ENCODE measurements around the gene SLC7A7. TPM values are rescaled to one million over a fixed set of nuclear protein-coding genes. Genes with fewer than 3 reads are reported as not detected.
A peak's percentile ranks its signal among the peaks of the same experiment; 100 is the strongest.
"Not testable (repeated sequence)": the region's sequence is repeated elsewhere in the genome, so short reads cannot be mapped to it uniquely, and the experiment has no call there.

SLC7A7 gene
- polyA plus RNA-seq (2014; cell fraction: cytosol; rRNA removed) = 0.48 and 2.2 TPM in 2 replicates
- polyA plus RNA-seq (2014; cell fraction: nucleus; rRNA removed) = 0.37 and 1.5 TPM in 2 replicates

DNA sequence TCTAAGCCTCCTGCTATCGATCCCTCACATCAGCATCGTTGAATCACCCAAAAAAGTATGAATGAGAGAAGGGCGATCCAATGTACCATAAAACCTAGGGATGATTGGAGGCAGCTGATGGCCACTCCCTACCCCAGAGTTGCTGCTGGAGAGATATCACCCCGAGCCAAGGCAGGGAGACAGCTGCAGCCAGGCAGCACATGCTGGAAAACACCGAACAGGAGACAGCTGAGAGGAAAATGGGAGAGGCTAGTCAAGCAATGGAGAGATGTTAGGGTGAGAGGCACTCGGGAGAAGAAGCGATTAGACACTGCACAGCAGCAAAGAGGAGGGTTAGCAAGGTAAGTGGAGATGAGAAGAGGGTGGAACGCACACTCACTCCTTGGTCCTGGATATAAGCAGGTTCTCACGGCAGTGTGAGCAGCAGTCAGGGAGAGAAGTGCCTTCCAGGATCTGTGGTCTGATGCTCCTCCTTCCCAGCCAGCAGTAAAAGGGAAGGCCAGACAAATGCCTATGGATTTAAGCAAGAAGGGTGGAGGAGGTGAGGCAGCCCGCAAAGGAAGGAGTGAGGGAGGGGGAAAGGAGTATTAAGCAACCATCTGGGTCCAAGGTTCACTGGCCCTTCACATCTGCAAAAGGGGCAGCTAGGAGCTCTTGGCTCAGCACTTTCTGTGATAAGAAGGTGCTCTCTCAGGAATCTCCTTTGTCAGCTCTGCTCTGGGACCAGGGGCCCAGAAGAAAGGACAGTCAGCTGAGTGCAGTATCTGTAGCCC, at the start of gene SLC7A7:
Gene SLC7A7, minus strand, starts transcription at position 495 of the 773 bp plus-strand sequence. CDS start 2,037 bp downstream, outside the sequence.
- no peak for DNase-seq (ENCODE audit: low spot score)

DNA sequence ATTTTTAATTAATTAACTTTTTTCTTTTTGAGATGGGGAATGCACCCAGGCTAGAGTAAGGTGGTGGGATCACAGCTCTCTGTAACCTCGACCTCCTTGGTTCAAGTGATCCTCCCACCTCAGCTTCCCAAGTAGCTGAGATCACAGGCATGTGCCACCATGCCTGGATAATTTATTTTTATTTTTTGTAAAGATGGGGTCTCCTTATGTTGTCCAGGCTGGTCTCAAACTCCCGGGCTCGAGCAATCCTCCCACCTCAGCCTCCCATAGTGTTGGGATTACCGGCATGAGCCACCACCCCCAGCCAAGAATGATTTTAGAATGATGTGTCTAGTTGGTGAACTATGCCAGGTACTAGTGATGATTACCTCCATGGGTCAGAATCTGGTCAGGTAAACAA, 49.7 kb upstream of the SLC7A7 start:
- no peak for DNase-seq (ENCODE audit: low spot score)

DNA sequence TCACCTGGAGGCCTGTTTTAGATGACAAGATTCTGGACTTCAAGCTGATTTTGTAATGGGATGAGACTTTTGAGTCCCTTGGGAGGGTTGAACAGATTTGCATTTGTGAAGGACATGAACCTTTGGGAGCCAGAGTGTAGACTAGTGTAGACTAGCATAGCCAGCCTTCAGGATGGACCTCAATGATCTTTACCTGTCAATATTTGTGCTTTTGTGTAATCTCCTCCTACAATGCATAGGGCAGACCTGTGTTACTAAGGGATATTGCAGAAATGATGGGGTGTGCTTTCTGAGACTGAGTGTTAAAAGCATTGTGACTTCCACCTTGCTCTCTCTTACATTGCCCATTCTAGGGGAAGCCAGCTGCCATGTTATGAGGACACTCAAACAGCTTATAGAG, 46.4 kb upstream of the SLC7A7 start:
- no peak for DNase-seq (ENCODE audit: low spot score)

DNA sequence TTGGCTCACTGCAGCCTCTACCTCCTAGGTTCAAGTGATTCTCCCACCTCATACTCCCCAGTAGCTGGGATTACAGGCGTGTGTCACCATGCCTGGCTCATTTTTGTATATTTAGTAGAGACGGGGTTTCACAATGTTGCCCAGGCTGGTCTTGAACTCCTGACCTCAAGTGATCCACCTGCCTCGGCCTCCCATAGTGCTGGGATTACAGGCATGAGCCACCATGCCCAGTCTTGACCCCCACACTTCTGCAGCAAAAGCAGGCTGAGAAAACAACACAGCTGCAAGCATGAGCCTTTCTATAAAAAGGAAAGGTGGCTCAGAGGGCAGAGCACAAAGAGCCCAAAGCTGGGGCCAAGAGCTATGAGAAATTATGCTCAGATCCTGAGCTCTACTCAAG, 45.1 kb upstream of the SLC7A7 start:
- not testable (repeated sequence) for DNase-seq (ENCODE audit: low spot score)

DNA sequence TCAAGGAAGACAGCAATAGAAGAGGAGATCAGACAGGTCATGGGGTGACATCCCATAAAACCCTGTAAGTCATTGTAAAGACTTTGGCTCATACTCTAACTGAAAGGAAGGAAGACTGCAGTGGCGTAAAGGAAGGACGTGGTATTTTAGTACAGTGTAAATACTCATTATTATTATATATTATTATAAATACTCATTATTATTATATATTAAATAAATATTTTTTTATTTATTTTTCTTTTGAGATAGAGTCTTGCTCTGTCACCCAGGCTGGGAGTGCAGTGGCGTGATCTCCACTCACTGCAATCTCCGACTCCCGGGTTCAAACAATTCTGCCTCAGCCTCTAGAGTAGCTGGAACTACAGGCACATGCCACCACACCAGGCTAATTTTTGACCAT, 41.2 kb upstream of the SLC7A7 start:
- DNase-seq (ENCODE audit: low spot score) = no peak

DNA sequence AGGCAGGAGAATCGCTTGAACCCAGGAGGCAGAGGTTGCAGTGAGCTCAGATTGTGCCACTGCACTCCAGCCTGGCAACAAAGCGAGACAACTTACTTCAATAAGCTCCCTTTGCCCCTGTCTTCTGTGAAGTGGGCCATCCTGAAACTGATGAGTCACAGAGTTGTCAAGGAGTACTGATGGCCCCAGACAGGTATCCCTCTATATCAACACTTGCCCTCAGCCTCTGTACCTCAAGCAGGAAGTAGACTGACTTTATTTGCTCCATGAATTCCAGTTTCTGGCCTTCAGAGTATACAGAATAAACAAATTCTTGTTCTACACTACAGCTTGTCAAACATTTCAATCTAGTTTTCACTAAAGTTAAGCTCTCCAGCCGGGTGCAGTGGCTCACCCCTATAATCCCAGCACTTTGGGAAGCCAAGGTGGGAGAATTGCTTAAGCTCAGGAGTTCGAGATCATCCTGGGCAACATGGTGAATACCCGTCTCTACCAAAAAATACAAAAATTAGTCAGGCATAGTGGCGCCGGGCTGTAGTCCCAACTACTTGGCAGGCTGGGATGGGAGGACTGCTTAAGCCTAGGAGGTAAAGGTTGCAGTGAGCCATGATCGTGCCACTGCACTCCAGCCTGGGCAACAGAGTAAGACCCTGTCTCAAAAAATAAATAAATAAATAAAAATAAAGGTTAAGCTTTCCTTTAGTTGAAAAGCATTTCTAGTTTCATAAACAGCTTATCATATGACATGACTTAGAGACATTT, 39.9 kb upstream of the SLC7A7 start:
- DNase-seq (ENCODE audit: low spot score) = no peak

DNA sequence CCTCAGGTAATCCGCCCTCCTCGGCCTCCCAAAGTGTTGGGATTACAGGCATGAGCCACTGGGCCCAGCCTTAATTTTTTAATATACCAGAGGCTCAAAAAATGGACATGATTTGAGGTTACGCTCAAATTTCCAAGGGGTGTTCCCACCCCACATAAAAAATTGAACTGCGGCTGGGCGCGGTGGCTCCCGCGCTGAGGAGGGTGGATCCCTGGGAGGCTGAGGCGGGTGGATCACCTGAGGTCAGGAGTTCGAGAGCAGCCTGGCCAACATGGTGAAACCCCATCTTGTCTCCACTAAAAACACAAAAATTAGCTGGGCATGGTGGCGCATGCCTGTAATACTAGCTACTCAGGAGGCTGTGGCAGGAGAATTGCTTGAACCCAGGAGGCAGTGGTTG, 39.1 kb upstream of the SLC7A7 start:
- not testable (repeated sequence) for DNase-seq (ENCODE audit: low spot score)

DNA sequence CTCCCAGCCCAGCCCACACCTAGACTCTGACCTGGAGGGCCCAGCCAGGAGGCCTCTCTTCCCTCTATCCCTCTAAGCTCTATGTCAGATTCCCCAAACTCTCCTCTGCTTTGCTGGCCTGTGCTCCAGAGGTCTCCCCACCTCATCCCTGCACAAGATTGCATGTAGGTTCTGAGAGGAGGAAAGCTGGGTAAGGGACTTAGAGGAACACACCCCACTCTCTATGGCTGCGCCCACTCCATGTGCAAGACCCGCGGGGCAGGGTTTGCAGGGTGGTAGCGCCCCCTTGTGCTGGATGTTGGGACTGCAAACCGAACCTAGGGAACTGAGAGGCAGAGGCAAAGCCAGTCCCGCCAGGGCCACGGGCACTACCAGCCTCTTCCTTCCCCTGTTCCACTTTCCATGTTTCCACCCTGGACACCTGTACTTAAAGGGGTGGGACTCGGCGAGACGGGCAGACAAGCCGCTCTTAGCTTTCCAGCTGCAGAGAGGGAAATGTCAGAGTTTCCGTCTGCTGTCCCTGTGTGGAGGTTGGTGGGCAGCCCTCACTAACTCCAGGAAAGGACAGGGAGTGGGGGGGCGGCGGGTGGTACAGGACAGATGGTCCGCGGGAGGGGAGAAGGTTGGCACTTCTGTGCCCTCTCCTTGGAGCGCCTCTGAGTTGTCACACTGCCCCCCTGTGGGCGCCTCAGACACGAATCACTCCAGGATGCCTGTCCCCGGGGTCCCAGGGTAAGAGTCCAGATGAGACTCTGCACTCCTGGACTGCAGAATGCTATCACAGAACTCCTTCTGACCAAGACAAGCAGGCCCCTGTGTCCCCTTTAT, 37.9 kb upstream of the SLC7A7 start:
- peak; percentile 70 for DNase-seq (ENCODE audit: low spot score)

DNA sequence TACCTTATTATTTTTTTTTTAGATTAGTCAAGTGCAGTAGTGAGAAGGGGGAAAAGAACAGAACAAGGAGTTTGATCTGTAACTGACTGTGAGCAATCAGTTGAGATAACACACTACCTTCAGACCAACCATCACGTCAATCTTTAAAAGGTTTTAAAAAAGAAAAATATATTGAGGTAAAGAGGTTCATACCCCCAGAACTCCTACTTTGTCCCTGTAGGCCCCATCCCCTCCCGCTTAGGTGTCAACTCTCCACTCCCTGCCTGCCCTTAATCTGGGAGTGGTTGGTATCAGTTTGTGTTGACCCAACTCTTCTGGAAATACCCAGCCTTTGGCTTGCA, 37.3 kb upstream of the SLC7A7 start:
- no peak for DNase-seq (ENCODE audit: low spot score)

DNA sequence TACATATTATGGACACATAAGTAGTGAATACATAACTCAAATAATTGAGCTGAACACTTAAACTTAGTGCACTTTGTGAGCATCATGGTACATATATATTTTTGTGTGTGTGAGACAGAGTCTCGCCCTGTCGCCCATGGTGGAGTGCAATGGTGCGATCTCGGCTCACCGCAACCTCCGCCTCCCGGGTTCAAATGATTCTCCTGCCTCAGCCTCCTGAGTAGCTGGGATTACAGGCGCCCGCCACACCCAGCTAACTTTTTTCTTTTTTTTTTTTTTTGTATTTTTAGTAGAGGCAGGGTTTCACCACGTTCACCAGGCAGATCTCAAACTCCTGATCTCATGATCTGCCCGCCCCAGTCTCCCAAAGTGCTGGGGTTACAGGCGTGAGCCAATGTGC, 36.9 kb upstream of the SLC7A7 start:
- DNase-seq (ENCODE audit: low spot score) = not testable (repeated sequence)

DNA sequence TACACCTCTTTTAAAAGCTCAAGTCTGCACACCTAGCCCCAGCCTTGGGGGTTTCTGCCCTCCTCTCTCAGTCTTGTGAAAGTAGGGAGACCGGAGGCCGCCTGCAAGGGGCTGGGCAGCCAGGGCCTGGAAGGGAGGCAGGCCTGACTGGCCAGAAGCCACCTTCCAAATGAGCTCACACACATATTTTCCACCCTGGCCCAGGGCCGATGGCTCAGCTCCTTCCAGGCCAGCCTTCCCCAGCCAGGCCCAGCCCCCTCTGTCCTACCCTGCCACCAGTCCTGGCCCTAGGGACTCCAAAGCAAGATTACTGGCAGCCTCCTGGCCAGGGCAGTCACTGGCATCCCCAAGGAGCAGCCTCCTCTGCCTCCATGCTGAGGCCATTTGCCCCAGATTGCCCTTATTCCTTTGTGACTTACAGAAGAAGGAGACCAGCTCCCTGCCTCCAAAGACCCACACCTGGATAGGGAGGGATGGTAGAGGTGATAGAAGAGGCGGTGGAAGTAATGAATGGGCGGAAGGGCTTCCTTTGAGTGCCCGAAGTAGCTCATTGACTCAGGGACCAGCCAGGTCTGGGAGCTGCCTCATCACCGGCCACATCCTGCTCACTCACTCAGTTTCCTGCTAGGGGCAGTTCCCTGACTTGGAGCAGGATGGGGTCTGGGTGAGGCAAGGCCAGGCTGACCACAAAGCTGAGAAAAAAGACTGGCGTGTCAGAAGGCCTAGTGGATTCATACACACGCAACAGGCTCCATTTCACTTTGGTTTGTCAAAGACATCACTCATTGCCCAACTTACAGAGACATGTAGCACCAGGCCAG, 35.9 kb upstream of the SLC7A7 start:
- no peak for DNase-seq (ENCODE audit: low spot score)

DNA sequence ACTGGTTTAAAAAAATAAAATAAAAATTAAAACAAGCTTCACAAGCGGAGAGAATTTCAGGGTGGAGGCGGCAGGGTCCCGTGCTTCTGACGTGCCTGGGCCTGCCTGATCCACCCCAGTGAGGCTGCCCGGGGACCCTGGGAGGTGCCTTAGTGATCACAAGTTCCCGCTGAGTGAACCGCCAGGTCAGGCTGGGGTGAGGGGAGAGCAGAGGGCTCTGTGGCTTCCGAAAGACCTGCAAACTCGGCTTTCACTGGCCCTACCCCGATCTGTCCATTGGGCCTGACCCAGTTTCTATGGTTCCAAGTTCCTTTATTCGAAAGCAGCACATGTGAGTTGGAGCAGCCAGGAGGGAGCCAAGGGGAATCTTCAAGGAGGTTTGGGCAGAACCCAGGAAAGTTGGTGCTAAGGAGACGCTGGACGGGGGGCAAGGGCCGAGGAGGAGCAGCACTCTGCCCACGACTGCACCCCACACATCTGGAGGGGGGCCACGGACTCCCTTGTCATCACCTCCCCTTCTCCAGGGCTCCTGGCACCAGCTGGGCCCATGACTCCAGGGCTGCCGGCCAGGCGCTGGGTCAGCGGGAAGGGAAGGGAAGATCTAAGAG, 34.1 kb upstream of the SLC7A7 start:
- no peak for DNase-seq (ENCODE audit: low spot score)

DNA sequence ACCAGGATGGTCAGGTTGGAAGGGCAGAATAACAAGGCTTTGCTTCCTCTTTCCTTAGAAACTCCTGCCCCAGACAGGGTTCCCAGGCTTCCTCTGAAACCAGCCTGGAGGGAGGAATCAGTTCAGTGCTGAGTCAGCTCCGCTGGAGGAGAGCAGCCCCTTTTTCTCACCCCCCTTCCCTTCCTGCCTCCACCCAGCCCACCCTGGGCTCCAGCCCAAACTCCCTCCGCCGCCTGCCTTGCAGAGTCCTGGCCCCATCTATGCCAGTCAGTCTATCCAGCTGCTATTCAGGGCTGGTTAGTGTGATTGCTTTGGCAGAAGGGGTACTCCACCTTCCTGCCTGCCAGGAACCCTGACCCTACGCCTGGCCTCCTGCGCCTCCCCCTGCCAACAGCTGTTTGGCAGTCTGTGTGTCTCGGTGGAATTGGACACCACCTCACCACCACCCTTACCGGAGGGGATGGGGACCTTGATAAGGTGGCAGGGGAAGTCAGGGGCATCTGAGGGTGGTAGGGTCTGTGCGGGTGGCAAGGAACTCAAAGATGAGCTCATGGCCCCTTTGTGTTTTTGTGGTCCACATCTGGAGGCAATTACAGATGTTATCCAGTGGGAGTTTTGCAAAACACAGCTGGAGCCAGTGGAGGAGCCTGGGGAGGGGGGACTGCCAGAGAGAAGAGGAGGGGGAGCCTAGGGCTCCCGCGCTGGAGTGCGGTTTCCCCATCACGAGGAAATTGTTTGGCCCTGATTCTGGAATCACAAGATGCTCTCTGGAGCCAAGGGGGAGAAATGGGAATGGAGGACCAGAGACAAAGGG, 33.3 kb upstream of the SLC7A7 start:
- no peak for DNase-seq (ENCODE audit: low spot score)

DNA sequence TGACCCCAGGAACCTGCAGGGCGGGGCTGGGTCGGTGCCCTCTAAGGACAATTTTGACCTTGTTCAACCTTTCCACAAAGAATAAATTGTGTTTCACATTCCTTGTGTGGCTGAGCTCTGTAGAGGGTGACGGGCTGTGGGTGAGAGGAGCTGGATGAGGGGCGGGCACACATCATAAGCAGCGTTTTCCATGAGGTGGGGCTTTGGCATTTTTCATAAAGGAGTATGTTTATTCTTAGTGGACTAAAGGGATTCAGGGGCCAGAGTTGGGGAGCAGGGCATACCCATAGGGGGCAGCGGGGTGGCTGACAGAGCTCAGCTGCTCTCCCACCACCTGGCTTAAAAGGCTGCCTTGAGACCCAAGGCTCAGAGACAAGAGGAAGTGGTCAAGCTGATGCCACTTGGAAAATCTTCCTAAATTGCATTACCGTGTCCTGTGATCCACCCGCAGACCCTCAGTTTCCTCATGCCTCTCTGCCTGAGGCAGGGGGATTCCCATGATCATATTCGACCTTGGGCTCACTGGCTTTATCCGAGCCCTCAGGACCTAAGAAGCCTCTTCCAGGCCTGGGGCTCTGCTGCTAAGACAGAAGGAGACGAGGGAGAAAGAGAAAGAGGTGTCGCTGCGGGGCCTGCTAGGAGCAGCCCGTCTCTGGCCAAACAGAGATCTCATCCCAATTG, 32.6 kb upstream of the SLC7A7 start:
- no peak for DNase-seq (ENCODE audit: low spot score)

DNA sequence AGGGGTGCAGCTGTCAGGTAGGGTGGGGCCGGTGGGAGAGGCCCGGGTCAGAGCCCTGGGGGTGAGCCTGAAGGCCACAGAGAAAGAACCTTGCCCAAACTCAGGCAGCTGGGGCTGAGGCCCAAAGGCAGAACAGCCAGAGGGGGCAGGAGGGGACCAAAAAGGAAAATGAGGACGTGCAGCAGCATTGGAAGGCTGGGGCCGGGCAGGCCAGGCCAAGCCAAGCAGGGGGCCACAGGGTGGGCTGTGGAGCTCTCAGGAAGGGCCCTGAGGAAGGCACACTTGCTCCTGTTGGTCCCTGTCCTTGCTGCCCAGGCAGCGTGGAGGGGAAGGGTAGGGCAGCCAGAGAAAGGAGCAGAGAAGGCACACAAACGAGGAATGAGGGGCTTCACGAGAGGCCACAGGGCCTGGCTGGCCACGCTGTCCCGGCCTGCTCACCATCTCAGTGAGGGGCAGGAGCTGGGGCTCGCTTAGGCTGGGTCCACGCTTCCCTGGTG, 31.6 kb upstream of the SLC7A7 start:
- no peak for DNase-seq (ENCODE audit: low spot score)

DNA sequence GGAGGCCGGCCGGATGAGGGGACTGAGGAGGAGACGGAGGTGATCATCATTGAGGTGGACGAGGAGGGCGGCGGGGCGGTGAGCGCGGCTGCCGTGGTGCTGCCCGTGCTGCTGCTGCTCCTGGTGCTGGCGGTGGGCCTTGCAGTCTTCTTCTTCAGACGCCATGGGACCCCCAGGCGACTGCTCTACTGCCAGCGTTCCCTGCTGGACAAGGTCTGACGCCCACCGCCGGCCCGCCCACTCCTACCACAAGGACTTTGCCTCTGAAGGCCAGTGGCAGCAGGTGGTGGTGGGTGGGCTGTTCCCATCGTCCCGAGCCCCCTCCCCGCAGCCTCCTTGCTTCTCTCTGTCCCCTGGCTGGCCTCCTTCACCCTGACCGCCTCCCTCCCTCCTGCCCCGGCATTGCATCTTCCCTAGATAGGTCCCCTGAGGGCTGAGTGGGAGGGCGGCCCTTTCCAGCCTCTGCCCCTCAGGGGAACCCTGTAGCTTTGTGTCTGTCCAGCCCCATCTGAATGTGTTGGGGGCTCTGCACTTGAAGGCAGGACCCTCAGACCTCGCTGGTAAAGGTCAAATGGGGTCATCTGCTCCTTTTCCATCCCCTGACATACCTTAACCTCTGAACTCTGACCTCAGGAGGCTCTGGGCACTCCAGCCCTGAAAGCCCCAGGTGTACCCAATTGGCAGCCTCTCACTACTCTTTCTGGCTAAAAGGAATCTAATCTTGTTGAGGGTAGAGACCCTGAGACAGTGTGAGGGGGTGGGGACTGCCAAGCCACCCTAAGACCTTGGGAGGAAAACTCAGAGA, 30.8 kb upstream of the SLC7A7 start:
- DNase-seq (ENCODE audit: low spot score) = no peak

DNA sequence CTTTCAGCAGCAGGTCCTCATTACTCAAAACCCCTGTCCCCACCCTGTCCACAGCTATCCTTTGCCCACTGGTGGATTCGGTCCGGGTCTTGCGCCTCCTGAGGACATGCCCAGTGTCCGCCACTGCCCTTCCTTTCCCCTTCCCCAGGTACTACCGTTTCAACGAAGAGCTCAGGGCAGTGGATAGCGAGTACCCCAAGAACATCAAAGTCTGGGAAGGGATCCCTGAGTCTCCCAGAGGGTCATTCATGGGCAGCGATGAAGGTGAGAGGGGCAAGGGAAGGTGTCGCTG, 29.8 kb upstream of the SLC7A7 start:
- DNase-seq (ENCODE audit: low spot score) = no peak
